H9 (cell line): ENCODE results near the gene ARID3C. TPM values are rescaled to one million over a fixed set of nuclear protein-coding genes. Genes with fewer than 3 reads are reported as not detected.

Experiments
- DNase-seq: peaks from one replicate; pipeline ENCODE4 v3.0.0-alpha.2; 2017
- H2AFZ ChIP-seq: one replicate; pipeline ENCODE4 v1.6.1; 2013; ENCODE audit warnings: mild to moderate bottlenecking, low read length, control low read depth, moderate library complexity
- H2AK5ac ChIP-seq: 2 replicates; pipeline ENCODE4 v1.6.1; 2013; ENCODE audit warnings: low read length, control low read depth, mixed read lengths; ENCODE audit not compliant: insufficient read length
- H2BK120ac ChIP-seq: one replicate; pipeline ENCODE4 v1.6.1; 2013; ENCODE audit warnings: low read depth, mild to moderate bottlenecking, low read length, control low read depth, inconsistent platforms; ENCODE audit not compliant: poor library complexity, severe bottlenecking
- H2BK12ac ChIP-seq: 2 replicates; pipeline ENCODE4 v1.6.1; 2013; ENCODE audit warnings: low read length, control low read depth, mixed read lengths, low read depth; ENCODE audit not compliant: insufficient read length
- H2BK15ac ChIP-seq: 2 replicates; pipeline ENCODE4 v1.6.1; 2013; ENCODE audit warnings: low read depth, low read length, control low read depth
- H2BK20ac ChIP-seq: one replicate; pipeline ENCODE4 v1.6.1; 2013; ENCODE audit warnings: low read depth, mild to moderate bottlenecking, low read length, control low read depth, inconsistent platforms; ENCODE audit not compliant: poor library complexity, severe bottlenecking
- H2BK5ac ChIP-seq: 2 replicates; pipeline ENCODE4 v1.6.1; 2013; ENCODE audit warnings: low read length, control low read depth, mixed read lengths; ENCODE audit not compliant: insufficient read length
- H3K14ac ChIP-seq: 2 replicates; pipeline ENCODE4 v1.6.1; 2013; ENCODE audit warnings: low read length, control low read depth; ENCODE audit not compliant: insufficient read depth
- H3K18ac ChIP-seq: 2 replicates; pipeline ENCODE4 v1.6.1; 2013; ENCODE audit warnings: low read depth, mild to moderate bottlenecking, mixed read lengths, low read length, control low read depth; ENCODE audit not compliant: insufficient read length
- H3K23ac ChIP-seq: 2 replicates; pipeline ENCODE4 v1.6.1; 2013; ENCODE audit warnings: low read length, control low read depth, mixed read lengths, low read depth; ENCODE audit not compliant: insufficient read length
- H3K23me2 ChIP-seq: 2 replicates; pipeline ENCODE4 v1.6.1; 2013; ENCODE audit warnings: low read depth, mild to moderate bottlenecking, mixed read lengths, low read length, control low read depth; ENCODE audit not compliant: insufficient read length, poor library complexity, severe bottlenecking
- H3K27ac ChIP-seq: 2 replicates; pipeline ENCODE4 v1.5.1; 2013; ENCODE audit warnings: low read length, control low read depth, mixed read lengths, low read depth; ENCODE audit not compliant: insufficient read length
- H3K27me3 ChIP-seq: 2 replicates; pipeline ENCODE4 v1.6.1; 2013; ENCODE audit warnings: low read length, control low read depth, inconsistent platforms; ENCODE audit not compliant: insufficient read depth
- H3K4ac ChIP-seq: 2 replicates; pipeline ENCODE4 v1.6.1; 2013; ENCODE audit warnings: low read depth, mild to moderate bottlenecking, control low read depth, inconsistent platforms, low read length, moderate library complexity
- H3K4me1 ChIP-seq: 2 replicates; pipeline ENCODE4 v1.6.1; 2013; ENCODE audit warnings: low read length, control low read depth, inconsistent platforms; ENCODE audit not compliant: insufficient read depth
- H3K4me2 ChIP-seq: 2 replicates; pipeline ENCODE4 v1.6.1; 2013; ENCODE audit warnings: low read length, control low read depth, mixed read lengths; ENCODE audit not compliant: insufficient read length, insufficient read depth
- H3K56ac ChIP-seq: 2 replicates; pipeline ENCODE4 v1.6.1; 2013; ENCODE audit warnings: low read depth, mild to moderate bottlenecking, mixed read lengths, low read length, control low read depth; ENCODE audit not compliant: insufficient read length
- H3K79me1 ChIP-seq: 2 replicates; pipeline ENCODE4 v1.6.1; 2013; ENCODE audit warnings: low read depth, mild to moderate bottlenecking, moderate library complexity, low read length, control low read depth, inconsistent platforms; ENCODE audit not compliant: insufficient read depth, poor library complexity, severe bottlenecking
- H3K79me2 ChIP-seq: 2 replicates; pipeline ENCODE4 v1.6.1; 2013; ENCODE audit warnings: low read length, control low read depth, inconsistent platforms; ENCODE audit not compliant: insufficient read depth
- H3K9ac ChIP-seq: 2 replicates; pipeline ENCODE4 v1.6.1; 2013; ENCODE audit warnings: low read length, control low read depth, mixed read lengths; ENCODE audit not compliant: insufficient read length; ENCODE audit errors: extremely low read depth
- H3K9me3 ChIP-seq: one replicate; pipeline ENCODE4 v1.6.1; 2013; ENCODE audit warnings: low read depth, low read length, inconsistent platforms; ENCODE audit not compliant: control insufficient read depth
- H3T11ph ChIP-seq: one replicate; pipeline ENCODE4 v1.6.1; 2013; ENCODE audit warnings: mild to moderate bottlenecking, low read length, control low read depth, inconsistent platforms
- H4K20me1 ChIP-seq: one replicate; pipeline ENCODE4 v1.6.1; 2013; ENCODE audit not compliant: control insufficient read depth, insufficient read length, insufficient read depth
- H4K5ac ChIP-seq: 2 replicates; pipeline ENCODE4 v1.6.1; 2013; ENCODE audit warnings: low read depth, mild to moderate bottlenecking, mixed read lengths, low read length, control low read depth; ENCODE audit not compliant: insufficient read length
- H4K8ac ChIP-seq: replicated peaks from 2 replicates; pipeline ENCODE4 v1.6.1; 2013; ENCODE audit warnings: low read length, control low read depth, mixed read lengths, low read depth; ENCODE audit not compliant: insufficient read length
- H4K91ac ChIP-seq: 2 replicates; pipeline ENCODE4 v1.6.1; 2013; ENCODE audit warnings: low read depth, mild to moderate bottlenecking, moderate library complexity, mixed read lengths, low read length, control low read depth; ENCODE audit not compliant: insufficient read length
- H3K27ac Mint-ChIP-seq, 3 experiments: 2 replicates in 2 of 3; 3 replicates in 1 of 3; pipeline ENCODE4 v1.8.0; 2020 to 2021; ENCODE audit warnings: mixed read lengths in 3 of 3, mild to moderate bottlenecking in 1 of 3, moderate library complexity in 1 of 3
- H3K27me3 Mint-ChIP-seq: 2 replicates; pipeline ENCODE4 v1.8.0; 2021; ENCODE audit warnings: low read depth, mild to moderate bottlenecking, moderate library complexity, mixed read lengths
- H3K36me3 Mint-ChIP-seq, 3 experiments: 2 replicates in 2 of 3; 3 replicates in 1 of 3; pipeline ENCODE4 v1.8.0; 2020 to 2021; ENCODE audit warnings: low read depth in 3 of 3, mixed read lengths in 3 of 3; ENCODE audit not compliant: insufficient read depth in 1 of 3
- H3K4me1 Mint-ChIP-seq, 2 experiments: 2 replicates each; pipeline ENCODE4 v1.8.0; 2020; ENCODE audit warnings: mixed read lengths in 2 of 2
- H3K4me3 Mint-ChIP-seq, 2 experiments: 2 replicates in 1 of 2; 3 replicates in 1 of 2; pipeline ENCODE4 v1.8.0; 2020 to 2021; ENCODE audit warnings: mild to moderate bottlenecking in 2 of 2, mixed read lengths in 2 of 2, moderate library complexity in 1 of 2
- H3K9me3 Mint-ChIP-seq, 2 experiments: 2 replicates in 1 of 2; 3 replicates in 1 of 2; pipeline ENCODE4 v1.8.0; 2020; ENCODE audit warnings: mild to moderate bottlenecking in 2 of 2, mixed read lengths in 2 of 2, moderate library complexity in 1 of 2
- WGBS: extraction: QIAGEN DNeasy Blood & Tissue Kit; methylation state at CpG from one replicate; pipeline ENCODE4 v1.1.7; 2013; ENCODE audit warnings: missing lambda C conversion rate, low lambda C conversion rate, mixed read lengths; ENCODE audit not compliant: insufficient read length; ENCODE audit errors: extremely low coverage; 5-methylcytosine and 5-hydroxymethylcytosine counted together
- total RNA-seq: library from RNA; stranded (reverse); gene quantifications from 2 replicates; pipeline ENCODE4 v1.2.1, GENCODE V29; 2021
- TF ChIP-seq, protein P1 (sequence below): fragments of 200-600 bp; sonication (generic); conservative IDR thresholded peaks from 3 replicates; pipeline ENCODE4 v1.8.0; 2021; ENCODE audit warnings: antibody characterized with exemption, mild to moderate bottlenecking

ARID3C gene
- total RNA-seq, 1 experiment from 2014 or later: not detected

DNA sequence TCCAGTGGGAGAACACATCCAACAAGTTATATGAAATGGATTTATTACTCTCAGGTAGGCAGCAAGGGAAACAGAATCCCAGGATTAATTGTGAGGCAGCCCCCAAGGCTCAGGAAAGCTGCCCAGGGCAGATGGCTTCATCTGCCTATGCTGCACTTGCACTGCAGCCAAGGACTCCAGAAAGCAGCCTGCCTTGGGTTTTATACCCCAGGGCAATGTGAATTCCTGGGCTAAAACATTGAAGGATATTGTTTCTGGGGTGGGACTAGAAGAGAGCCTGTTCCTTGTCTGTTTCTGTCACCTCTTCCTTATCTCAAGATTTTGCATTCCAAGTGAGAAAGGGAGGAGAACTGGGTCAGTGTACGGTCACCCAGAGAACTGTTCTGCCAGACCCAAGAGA lies 42.4 kb upstream of the ARID3C start:
- Histone ChIP-seq H4K91ac (no peak overlapping the region), H3K14ac (no peak overlapping the region), H3K79me1 (no peaks in the 10 kb centered on the region), H2BK15ac (no peak overlapping the region), H4K8ac (no peak overlapping the region), H2AK5ac (no peak overlapping the region), H3K27ac (no peak overlapping the region), H4K5ac (no peak overlapping the region), H2BK20ac (no peak overlapping the region), H3K9me3 (no peaks in the 10 kb centered on the region), H3K18ac (no peak overlapping the region), H3K4me1 (no peaks in the 10 kb centered on the region), H3T11ph (no peak overlapping the region), H3K9ac (no peak overlapping the region), H4K20me1 (no peaks in the 10 kb centered on the region), H2BK12ac (no peak overlapping the region), H3K79me2 (no peaks in the 10 kb centered on the region), H3K56ac (no peak overlapping the region), H3K4ac (no peak overlapping the region), H3K23me2 (peaks cover under 1% of the 10 kb centered on the region), H3K4me2 (no peak overlapping the region), H3K23ac (no peak overlapping the region), H3K27me3 (no peaks in the 10 kb centered on the region), H2BK120ac (no peak overlapping the region), H2BK5ac (no peak overlapping the region), H2AFZ (no peak overlapping the region)
- Mint-ChIP-seq H3K27ac (no peak overlapping the region; a peak in 1 of 7 replicates), H3K9me3 (peaks cover 10 to 13% of the 10 kb centered on the region in 2 experiments), H3K27me3 (peaks cover 10% of the 10 kb centered on the region), H3K4me3 (no peak overlapping the region), H3K36me3 (peaks cover 24 to 27% (median 24%) of the 10 kb centered on the region in 3 experiments), H3K4me1 (peaks cover 5% of the 10 kb centered on the region in 2 experiments)
- DNase-seq: no peak
- TF ChIP-seq, protein P1, sequence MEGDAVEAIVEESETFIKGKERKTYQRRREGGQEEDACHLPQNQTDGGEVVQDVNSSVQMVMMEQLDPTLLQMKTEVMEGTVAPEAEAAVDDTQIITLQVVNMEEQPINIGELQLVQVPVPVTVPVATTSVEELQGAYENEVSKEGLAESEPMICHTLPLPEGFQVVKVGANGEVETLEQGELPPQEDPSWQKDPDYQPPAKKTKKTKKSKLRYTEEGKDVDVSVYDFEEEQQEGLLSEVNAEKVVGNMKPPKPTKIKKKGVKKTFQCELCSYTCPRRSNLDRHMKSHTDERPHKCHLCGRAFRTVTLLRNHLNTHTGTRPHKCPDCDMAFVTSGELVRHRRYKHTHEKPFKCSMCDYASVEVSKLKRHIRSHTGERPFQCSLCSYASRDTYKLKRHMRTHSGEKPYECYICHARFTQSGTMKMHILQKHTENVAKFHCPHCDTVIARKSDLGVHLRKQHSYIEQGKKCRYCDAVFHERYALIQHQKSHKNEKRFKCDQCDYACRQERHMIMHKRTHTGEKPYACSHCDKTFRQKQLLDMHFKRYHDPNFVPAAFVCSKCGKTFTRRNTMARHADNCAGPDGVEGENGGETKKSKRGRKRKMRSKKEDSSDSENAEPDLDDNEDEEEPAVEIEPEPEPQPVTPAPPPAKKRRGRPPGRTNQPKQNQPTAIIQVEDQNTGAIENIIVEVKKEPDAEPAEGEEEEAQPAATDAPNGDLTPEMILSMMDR: no peak
- no CpG with 5 or more reads among the region's 1 CpG for WGBS
